HG02678 (cell line): ENCODE measurements around the gene IGSF9B.
A peak's percentile ranks its signal among the peaks of the same experiment; 100 is the strongest.

Experiments used
- ATAC-seq: cut with Tn5 transposase; IDR thresholded peaks from one replicate; pipeline ENCODE4 v1.9.1; 2021; ENCODE audit warnings: mild to moderate bottlenecking, moderate library complexity; ENCODE audit not compliant: unreplicated experiment

The IGSF9B gene

DNA sequence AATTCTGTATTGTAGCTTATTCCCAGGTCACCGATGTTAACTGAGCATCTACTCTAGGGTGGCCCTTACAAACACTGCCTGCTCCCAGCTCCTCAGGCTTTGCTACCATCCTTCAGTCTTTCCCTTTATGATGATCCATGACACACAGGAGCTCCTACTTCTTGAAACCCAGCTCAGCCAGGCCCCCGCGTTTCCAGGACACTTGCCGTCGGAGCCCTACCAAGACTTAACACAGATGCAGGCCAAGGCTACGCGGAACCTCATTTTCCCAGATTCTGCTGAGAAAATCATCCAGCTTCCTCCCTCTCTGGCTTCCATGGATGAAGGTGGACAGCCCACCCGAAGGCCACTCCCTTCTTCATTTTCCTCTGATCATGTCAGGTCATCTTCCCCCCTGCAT, 18.6 kb downstream of the IGSF9B start:
- no peak for ATAC-seq

DNA sequence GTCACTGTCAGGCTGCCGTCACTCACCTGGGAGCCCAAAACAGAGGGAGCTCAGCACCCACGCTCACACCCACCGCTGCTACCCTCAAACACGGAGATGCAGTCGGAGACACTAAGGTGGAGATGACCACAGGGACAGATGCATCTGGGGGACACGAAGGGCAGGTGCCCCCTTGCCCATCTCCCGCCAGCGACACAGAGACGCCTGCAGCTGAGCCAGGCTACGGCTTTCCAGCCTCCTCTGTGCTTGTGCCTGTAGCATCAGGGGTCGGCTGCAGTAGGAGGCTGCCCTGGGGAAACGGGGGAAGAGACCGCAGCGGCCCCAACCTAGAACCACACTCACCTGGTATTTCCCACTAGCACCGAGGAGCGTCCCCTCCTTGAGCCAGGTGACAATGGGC, 19.3 kb downstream of the IGSF9B start:
- ATAC-seq = no peak

DNA sequence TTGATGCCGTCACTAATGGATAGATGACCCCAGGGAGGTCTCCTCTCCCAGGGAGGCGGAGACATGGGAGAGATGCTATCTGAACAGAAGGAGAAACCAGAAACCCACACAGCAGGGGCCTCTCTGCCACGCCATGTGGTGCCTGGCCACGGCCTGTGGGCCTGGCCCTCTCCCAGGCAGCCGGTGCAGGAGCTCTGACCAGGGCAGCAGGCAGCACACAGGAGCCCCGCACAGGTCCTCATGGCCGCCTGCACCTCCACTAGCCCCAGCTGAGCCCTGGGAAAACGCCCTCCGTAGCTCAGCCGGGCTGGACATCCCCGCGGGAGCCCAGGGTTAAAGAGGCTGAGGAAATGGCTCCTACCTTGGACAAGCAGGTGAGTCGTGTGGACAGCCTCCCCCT, 19.8 kb downstream of the IGSF9B start:
- ATAC-seq = no peak

DNA sequence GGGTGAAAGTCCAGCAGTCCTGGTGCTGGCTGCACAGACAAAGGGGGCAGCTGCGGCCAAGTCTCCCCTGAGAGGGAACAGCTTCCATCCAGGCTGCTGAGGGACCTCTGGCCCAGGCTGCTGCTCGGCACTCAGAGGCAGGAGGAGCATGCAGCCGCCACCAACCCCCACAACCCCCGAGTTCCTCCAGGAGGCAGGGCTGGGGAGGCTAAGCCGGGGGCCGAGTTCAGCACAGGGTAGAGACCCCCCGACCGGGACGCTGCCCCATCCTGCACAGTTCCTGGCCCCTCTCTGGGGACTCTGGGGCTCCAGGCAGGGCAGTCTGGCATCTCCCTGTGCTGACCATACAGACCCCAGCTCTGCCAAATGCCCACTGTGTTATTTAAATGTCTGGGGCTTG, 20.2 kb downstream of the IGSF9B start:
- no peak for ATAC-seq

DNA sequence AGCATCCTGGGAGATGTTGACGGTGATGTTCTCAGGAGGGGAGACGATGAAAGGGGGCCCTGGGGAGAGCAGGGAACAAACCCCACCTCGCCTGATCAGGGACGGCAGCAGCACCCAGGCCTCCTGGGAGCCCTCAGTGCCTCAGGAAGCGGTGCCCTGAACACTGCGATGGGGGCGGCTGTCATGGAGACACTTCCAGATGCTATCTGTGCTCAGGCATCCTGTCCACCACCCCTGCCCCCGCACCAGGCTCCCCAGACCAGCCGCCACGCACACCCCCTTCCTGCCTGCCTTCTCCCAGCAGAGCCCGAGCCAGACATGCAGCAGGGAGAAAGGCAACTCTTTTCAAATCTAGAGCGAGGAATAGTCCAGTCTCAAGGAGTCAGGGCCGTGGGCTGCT, 20.6 kb downstream of the IGSF9B start:
- no peak for ATAC-seq

DNA sequence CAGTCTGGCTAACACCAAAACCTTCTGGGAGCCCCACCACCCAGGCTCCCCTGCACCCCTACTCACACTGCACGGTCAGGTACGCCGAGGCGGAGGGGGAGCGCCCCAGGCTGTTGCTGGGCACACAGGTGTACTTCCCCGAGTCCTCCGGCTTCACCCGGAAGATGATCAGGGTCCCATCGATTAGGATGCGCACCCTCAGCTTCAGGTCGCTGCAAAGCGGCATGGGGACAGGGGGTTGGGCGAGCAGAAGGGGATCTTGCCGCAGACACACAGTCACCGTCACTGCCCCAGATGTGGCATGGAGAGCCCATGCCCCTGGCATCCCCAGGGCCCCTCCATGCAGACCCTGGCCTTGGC, 21.2 kb downstream of the IGSF9B start:
- no peak for ATAC-seq

DNA sequence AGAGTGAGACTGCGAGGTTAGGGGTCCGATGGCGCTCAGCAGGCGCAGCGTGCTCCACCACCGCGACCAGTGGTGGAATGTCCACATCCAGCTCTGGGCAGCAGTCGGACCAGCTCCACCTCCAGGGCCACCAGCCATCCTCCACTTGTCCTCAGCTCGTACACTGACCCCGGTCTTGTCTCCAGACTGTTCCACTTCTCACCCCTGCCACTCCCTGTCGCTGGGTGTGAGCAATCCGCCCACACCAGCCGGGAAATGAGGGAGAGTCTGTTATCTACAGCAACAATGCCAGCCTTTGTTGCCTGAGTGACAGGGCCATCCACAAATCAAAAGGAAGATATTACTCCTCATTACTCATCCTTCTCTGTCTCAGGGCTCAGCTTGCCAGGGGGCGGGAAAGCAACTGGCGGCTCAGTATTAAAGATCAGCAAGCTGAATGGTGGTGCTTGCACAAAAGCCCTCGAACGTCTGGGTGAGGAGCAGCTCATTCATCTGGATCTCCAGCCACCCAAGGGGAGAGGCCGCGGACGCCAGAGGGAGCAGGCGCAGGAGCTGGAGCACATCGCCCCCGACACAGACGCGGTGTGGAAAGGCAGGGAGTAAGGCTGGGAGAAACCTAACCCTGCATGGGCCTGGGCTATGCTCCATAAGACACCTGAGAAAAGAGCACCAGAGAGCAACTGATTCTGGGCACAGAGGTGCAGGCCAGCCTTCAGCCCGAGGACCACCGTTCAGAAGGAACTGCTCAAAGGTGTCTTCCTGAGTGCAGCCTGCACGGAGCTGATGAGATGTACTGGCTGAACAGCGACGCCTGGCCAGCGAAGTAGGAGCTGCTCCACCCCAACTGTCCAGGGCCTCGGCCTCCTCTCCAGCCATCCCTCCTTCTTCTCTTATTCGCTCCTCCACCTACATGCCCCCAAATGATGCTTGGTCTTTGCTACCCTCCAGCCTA, 21.9 kb downstream of the IGSF9B start:
- no peak for ATAC-seq

DNA sequence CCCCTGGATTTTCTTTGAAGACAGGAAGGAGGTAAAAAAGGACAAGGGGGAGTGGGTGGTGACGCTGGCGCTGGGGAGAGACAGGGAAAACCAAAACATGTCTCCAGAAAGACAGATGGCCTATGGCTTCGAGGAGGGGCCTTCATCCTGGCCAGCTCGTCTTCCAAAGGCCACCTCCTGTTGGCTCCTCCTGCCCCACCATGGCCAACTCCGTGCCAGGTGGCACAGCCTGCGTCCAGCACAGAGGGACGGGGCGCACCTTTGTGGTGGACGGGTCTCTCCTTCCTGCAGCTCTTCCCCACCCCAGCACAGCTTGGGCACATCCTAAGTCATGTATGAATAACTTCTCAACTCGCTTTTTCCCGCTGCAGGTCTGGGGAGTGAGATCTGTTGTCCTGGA, 22.7 kb downstream of the IGSF9B start:
- no peak for ATAC-seq

DNA sequence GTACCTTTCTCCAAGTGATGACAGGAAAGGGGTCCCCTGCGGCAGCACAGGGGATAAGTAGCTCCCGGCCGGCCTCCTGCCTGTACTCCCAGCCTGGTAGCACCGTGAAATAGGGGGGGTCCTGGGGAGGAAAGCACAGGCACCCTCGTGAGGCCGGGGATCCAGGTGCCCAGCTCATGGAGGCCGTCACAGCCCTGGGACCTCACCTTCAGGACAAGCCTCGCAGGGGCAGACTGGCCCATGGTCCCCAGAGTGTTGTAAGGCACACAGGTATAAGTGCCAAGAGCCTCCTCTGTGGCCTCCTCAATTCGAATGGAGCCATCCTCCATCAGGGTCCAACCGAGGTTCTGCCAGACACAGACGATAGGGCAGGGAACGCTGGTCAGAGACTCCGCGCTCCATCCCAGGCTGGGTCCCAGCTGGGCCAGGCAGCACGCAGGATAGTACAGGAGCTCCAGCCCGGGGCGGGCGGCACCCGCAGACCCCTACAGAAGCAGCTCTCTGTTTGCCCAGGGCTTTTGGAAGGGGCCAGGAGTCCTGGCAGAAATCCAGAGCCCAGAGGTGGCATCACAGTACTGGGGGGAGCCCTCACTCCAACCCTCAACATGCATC, 25.2 kb downstream of the IGSF9B start:
- no peak for ATAC-seq

DNA sequence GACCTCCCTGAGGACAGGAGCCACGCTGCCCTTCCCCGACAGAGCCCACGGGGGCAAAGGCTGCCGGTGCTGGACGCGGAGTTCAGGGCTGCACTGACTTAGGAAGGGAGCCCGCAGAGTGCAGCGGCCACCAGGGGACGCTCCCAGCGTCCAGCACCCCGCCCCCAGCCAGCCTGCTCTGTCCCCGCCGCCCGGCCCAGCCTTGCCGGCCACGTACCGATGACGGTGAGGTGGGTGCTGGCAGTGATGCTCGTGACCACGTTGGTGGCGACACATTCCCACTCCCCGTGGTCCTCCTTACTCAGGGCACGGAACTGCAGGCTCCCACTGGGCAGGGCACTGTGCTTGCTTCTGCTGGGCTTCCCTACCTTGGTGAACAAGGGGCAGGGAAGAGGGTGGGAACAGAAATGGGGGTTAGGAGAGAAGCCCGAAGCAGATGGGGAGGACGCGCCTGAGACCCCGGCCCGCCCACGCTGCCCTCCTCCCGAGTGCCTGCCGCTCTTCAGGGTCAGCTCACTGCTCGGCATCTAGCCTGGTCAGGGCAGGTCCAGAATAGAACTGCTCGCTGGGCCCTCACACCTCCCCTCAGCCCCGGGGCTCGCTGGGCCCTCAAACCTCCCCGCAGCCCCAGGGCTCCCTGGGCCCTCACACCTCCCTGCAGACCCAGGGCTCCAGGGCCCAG, 25.9 kb downstream of the IGSF9B start:
- no peak for ATAC-seq

DNA sequence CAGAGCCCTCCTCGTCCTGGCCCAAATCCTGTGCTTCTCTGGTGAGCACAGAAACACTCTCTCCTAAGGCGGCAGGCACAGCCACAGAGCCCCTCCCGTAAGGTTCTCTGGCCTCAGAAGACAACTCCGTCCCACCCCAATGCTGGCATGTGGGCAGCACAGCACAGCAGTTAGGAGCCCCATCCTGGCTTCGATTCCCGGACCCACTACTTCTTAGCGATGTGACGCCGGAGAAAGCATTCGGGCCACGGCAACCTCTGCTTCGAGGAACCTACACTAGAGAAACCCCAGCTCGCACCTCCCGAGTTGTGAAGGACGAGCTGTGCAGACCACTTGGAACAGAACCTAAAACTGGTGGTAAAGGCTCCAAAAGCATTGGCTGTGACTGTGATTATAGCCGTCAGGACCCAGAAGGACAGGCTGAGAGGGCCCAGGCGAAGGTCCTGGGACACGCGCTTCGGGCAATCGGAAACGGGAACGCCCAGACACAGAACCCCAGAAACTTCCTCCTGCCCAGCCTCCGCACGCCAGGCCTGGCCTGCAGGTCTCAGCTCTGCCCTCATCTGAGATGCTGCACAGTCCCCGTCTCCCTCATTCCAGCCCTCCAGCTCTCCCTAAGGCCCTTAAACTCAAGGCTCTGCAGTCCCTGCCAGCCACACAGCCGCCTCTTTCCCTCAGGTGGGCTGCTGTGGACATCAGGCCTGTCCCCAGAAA, 26.6 kb downstream of the IGSF9B start:
- no peak for ATAC-seq

DNA sequence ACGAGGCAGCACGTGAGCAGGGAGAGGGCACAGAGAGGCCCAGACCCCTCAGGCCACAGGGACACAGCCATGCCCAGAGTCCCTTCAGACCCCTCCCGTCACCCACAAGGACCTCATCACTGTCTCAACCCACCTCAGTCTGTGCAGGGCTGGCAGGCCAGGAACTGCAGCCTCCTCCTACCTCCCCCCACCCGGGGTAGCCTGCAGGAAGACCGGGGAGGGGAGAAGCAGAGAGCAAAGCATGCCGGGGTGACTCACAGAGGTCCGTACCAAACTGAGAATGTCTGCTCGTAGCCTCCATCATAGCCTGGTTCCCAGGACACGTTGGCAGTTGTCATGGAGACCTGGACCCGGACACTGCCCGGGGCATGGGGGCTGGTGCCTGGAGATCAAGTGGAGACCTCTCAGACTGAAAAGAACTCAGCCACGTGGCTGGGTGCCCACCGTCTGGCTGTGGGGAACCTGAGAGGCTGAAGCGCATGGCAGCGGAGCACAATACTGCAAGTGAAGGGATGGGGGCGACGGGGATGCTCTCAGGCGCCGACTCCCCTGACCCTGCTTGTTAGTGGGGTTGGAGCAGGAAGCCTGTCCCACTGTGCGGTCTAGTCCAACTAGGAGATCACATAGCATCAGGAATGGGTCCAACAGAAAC, 27.2 kb downstream of the IGSF9B start:
- ATAC-seq = no peak

DNA sequence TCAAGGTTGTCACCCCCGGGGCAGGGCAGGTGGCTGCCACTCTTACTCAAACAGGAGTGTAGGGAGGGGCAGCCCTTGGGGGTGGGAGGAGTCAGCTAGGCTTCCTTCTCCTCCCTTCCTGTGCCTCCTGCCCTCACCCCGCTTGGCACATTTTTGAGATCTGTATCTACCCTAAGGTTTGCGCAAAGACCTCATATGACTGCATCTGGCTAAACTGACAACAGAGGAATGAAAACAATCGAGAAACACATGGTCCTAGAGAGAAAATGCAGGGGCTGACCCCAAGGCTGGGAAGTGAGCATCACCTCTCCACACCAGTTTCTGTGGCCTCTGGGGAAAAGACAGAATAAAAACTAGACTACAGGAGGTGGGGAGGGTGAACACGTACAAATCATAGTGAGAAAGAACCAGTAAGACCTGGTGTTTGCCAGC, 28.1 kb downstream of the IGSF9B start:
- ATAC-seq = no peak

DNA sequence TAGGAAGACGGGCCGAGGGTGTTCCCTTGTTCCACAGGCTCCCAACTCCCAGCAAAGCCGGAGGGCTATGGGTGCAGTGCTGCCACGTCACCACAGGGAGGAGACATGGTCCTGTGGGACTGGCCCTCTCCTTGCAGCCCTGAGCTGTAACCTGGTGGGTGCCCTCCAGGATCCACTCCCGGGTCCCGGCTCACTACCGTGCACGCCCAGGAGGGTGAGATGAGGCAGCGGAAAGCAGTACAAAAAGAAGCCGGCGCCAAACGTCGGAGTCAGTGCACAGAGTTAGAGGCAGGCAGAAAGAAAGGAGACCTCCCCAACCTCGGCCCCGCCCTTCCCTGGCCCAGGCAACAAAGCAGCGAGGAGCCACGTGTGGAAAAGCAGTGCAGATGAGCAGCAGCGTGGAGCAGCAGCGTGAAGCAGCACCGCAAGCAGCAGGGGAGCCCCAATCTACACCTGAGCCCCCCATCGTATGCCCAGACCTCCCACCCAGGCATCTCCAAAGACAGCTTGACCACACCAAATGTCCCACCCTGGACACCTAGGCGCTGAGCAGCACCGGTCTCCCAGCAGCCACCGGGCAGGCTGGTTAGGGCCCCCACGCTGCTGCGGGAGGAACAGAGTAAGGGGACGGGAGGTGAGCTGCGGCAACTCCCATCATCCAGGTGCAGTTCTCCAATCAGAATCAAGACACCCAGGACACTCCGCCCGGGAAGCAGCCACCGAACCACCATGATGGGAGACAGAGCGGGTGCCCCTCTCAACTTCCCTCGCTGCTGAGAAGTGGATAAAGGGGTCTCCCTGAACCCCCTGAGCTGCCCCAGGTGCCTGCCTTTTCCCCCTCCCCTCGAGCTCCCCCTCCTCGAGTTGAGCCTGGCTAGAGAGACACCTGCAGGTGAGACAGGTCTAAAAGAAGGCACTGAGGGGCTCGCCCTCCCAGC, 28.8 kb downstream of the IGSF9B start:
- peak; percentile 84 for ATAC-seq

DNA sequence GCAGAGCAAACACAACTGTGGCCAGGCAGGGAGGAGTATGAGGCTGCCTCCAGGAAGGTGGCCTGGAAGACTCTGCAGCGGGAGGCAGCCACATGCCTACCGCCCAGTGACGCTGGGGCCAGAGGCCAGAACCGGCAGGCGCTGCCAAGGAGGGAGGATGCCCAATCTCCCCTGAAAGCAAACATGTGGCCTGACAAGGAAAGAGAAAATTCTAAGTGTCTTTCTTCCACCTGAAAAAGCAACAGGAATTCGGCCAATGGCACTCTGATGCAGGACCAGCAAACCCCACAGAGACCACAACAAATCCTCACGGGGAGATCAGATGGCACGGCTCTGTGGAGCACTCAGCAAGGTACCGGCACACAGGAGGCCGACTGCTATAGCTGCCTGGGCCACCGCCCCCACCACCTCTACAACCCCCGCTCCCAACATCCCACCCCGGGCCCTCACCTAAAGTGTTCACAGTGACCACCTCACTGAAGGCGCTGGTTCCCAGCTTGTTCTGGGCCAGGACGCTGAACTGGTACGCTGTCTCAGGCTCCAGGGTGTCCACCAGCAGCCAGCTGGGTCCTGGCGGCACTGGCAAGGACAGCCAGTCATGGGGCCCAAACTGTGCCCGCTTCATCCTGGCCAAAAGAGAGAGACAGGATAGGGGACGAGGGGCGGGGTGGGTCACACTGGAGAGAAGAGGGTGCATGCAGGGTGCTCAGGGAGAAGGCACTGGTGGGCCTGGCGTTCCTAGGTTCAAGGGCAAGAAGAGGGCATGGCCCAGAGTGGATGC, 30.1 kb downstream of the IGSF9B start:
- no peak for ATAC-seq

DNA sequence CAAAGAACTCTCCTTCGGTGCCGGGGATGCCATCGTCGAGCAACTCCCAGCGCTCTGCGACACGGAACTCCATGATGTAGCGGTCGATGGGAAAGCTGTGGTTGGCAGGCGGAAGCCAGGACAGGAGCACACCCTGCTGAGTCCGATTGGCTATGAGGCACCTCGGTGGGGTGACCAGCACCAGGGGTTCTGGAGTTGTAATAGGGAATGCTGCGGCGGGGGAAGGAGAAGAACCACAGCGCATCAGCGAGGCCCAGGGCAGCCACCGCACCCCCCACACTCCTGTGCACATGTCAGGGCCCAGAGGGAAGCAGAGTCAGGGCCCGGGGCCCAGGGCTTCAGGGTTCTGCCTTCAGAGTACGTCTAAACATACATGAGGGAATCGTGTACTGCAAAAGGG, 31.0 kb downstream of the IGSF9B start:
- no peak for ATAC-seq

DNA sequence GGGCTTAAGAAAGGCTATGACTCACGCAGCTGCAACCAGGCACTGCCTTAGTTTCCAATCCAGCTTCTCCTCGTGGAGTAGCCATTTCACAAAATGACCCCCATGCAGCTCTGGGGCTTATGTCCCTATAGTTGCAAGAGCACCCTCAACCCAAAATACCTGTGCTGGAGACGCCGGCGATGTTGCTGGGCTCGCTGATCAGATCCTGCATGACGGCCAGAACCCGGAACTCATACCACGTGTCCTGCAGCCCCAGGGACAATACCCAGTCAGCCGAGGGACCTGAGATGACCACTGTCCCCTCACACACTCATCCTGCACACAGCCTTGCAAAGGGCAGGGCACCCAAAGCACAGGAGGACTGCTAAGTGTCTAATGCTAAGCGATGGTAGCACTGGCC, 32.1 kb downstream of the IGSF9B start:
- ATAC-seq = no peak

DNA sequence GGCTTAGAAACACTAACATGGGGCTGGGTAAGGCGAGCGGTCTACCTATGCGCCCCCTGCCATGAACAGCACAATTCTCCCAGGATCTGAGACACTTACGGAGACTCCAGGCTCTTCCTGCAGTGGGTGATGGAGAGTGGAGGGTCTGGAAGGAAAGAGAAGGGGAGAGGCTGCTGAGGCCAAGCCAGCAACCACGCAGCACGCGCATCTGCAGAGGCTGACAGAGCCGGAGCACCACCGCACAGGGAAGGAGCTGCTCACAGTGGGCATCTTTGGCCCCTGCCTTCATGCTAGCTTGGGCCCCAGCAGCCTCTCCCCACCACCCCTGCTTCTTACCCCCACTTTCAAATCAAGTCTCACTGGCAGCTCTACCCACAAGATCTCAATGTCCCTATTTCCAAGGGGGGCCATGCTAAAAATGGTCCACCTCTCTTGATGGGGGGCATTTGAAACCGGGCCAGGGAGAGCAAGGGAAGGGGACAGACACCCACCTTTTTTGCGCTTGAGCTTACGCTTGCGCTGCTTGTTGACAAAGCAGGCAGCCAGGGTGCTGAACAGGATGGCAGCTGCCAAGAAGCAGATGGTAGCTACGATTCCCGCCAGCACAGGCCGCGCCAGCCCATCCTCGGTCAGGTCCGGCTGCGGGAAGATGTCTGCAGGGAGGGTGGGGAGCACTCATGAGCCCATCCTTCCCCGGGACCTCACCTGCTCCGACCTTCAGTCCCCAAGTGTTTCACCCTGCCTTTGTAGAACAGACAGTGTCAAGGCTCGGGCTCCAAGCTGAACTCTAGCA, 34.5 kb downstream of the IGSF9B start:
- no peak for ATAC-seq
